ENCODE results near the gene ITM2B.

DNA sequence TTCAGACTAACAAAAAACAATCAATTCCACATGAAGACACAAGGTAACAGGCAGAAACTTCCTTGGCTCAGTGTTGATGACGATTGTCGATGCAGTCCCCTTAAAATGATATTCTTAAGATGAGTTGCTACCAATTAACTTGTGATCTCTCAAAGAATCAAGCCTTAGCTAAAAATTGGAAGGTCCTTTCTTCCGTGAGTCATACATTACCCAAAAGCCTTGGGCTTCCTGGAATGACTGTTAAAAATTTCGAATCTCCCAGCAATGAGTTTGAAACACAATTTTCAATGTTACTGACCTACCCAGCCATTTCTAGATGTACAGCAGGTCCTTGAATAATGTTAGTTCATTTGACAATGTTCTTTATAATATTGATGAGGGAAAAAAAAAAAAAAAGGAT lies 42.5 kb downstream of the ITM2B start:
- no peak for TF ChIP-seq POLR2A (IDR thresholded peaks at IDR 0.05)
- TF ChIP-seq, protein P1, sequence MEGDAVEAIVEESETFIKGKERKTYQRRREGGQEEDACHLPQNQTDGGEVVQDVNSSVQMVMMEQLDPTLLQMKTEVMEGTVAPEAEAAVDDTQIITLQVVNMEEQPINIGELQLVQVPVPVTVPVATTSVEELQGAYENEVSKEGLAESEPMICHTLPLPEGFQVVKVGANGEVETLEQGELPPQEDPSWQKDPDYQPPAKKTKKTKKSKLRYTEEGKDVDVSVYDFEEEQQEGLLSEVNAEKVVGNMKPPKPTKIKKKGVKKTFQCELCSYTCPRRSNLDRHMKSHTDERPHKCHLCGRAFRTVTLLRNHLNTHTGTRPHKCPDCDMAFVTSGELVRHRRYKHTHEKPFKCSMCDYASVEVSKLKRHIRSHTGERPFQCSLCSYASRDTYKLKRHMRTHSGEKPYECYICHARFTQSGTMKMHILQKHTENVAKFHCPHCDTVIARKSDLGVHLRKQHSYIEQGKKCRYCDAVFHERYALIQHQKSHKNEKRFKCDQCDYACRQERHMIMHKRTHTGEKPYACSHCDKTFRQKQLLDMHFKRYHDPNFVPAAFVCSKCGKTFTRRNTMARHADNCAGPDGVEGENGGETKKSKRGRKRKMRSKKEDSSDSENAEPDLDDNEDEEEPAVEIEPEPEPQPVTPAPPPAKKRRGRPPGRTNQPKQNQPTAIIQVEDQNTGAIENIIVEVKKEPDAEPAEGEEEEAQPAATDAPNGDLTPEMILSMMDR (IDR thresholded peaks at IDR 0.05): no peak
